GM18507 (cell line): Measurements from ENCODE around the gene FUT7.

ENCODE experiments used
- DNase-seq: peaks from one replicate; pipeline ENCODE4 v3.0.0; 2011; ENCODE audit warnings: low read depth; ENCODE audit not compliant: insufficient read length; ENCODE audit errors: extremely low spot score
- FAIRE-seq: peaks from 2 replicates; lab custom pipeline; 2011; peaks lifted over from hg19 to GRCh38; lab: Jason Lieb, UNC

The FUT7 gene

DNA sequence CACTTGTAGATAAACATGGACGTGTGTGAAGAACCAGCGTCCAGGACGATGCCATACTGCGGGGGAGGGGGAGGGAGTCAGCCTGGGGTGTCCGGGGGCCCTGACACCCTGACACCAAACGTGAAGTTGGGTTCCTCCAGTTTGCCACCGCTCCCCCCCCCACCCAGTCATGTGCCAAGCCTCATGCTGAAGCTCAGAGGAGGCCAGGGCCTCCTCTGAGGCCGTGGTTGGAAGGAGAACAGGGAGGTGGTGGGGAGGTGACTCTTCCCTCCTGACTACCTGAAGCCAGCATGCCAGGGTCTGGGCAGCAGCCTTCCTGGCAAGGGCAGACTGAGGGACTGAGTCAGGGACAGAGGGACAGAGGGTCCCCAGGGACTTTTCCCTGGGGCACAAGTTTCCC lies 20.4 kb upstream of the FUT7 start:
- no peak for FAIRE-seq
- DNase-seq: no peak

DNA sequence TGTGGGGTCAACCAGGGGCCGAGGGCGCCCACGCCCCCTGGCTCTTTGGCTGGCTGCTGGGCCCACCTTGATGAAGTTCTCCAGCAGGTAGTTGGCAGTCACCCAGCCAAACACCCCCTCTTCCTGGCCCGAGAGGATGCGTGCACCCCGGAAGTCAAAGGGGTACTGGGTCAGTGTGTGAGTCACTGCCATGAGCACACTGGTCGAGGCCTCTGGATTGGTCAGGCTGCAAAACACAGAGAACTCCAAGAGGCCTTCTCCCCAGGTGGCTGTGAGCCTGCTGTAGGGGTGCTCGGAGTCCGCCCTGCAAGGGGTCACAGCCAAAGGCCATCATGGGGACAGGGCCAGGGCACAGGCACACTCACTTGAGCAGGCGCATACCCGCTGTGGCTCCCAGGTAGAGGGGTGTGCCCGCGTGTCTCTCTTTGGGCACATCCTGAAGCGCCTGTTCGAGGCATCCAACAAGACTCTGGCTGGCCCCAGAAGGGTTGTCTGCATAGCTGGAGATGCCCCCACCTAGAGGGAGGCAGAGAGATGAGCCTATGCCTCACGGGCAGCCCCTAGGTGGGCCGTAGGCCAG lies 19.3 kb upstream of the FUT7 start:
- DNase-seq (no peak), FAIRE-seq (no peak)

DNA sequence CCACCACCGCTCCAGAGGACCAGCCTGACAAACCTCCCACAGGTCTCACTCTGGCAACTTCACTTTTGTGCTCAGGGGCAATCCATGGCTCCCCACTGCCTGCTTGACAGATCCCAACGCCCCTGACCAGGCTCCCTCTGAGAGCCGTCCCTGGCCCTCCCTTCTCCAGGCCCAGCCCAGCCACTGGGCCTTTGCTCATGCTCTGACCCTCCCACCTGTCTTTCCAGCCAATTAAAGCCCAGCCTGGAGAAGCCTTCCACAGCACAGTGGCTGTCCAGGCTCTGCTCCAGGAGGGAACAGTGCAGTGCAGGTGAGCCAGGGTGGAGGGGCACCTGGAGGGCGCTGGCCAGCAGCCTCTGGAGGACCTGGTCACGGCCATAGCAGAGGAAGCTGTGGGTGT lies 18.7 kb upstream of the FUT7 start:
- FAIRE-seq (no peak), DNase-seq (no peak)

DNA sequence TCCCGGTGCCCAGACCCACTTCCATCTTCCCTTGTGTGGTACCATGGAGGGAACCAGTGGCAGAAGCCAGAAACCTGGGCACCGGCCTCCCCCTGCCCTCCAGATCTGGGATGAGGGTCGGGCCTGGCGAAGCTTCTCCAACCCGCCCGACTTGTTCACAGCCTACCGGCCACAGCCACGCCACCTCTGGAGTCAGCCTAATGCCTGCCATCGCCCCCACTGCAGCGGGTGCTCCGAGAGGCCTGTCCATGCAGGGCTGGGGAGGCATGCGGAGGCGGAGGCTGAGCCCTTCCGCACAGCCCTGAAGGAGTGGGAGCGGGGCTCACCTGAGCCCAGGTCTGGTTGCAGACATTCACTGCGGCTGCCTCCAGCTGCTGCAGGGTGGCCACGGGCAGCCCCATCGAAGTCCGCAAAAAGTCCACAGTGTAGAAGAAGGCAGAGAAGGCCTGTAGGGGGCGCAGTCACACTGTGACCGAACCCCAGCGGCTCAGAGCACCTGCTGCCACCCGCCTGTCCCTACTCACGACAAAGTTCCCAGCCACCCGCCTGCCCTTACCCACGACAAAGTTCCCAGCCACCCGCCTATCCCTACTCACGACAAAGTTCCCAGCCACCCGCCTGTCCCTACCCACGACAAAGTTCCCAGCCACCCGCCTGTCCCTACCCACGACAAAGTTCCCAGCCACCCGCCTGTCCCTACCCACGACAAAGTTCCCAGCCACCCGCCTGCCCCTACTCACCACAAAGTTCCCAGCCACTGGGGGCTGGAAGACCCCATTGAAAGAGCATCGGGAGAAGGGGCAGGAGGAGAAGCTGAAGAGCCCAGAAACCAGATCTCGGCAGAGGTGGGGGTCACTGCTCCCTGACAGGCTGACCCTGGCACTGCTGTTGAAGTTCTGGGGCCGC lies 17.9 kb upstream of the FUT7 start:
- FAIRE-seq (no peak), DNase-seq (no peak)

GRCh38 chr9:137048655-137049543 lies 17.0 kb upstream of the FUT7 start:
- no peak for FAIRE-seq
- no peak for DNase-seq

DNA sequence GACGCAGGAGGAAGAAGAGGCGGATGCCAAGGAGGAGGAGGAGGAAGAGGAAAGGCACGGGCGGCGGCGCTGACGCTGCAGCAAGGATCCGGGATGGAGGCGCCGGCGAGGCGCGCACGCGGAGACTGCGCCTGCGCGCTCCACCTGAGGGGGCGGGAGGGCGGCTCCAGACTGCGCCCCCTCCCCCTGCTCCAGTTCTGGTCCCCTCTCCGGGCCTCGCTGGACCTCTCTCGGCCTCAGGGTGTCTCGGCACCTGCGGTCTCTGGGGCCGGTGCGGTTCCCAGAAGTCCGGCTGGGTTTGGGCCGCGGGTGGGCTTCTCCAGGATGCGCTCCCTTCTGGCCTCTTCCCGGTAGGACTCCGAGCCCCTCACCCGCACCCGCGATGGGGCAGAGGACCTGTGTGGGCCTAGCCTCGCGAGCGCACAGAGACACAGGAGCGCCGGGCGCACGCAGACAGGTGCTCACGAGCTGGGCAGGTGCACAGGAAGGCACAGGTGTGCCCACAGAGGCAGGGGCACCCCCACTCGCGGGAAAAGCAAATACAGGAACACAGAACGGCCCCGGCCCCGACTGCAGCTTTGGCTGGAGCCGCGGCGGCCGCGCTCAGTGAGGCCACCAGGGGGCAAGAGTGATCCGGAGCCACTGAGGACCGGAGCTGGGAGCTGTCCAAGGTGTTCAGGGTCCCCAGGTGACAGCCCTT lies 14.3 kb upstream of the FUT7 start, which contains the start of gene NPDC1:
TSS of gene NPDC1 (minus strand) at position 90 of the 700 bp plus-strand sequence. CDS start 188 bp downstream, outside the sequence.
- peak; percentile 88 for DNase-seq

GRCh38 chr9:137045294-137046087 lies 13.6 kb upstream of the FUT7 start:
- FAIRE-seq: no peak
- no peak for DNase-seq

More for the DNA sequence above, 14.3 kb upstream of the FUT7 start, which contains the start of gene NPDC1:
- FAIRE-seq: peak; percentile 89

GRCh38 chr9:137044502-137045177 lies 12.8 kb upstream of the FUT7 start:
- DNase-seq (no peak), FAIRE-seq (no peak)

- FAIRE-seq (no peak), DNase-seq (no peak)
These were observed 12.1 kb upstream of the FUT7 start for GRCh38 chr9:137044037-137044436.

- DNase-seq: no peak
- FAIRE-seq: no peak
These were observed 11.2 kb upstream of the FUT7 start for GRCh38 chr9:137042751-137043727.

- FAIRE-seq (no peak), DNase-seq (no peak)
These were observed 9.2 kb upstream of the FUT7 start for GRCh38 chr9:137041124-137041523.

DNA sequence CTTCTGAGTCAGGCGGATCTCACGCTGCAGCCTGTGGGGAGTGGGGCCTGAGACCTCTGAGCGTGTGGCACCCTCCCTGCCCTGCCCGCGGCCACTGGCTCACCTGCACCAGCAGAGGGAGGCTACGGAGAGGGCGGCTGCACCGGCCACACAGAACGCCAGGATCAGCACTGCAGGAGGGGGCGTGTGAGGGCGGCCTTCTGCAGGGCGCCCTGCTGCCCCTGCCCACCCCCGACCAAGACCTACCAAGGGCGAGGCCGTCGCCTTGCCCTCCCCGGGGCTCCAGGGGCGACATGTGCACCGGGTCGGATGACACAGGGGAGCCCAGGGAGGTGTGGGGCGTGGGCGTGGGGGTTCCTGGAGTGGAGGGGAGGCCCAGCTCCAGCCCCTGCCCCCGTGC lies 8.7 kb upstream of the FUT7 start:
- FAIRE-seq: no peak
- no peak for DNase-seq

- FAIRE-seq (no peak), DNase-seq (no peak)
These were observed 7.9 kb upstream of the FUT7 start for GRCh38 chr9:137039611-137040366.

- FAIRE-seq: no peak
- no peak for DNase-seq
These were observed 7.0 kb upstream of the FUT7 start for GRCh38 chr9:137038916-137039315.

GRCh38 chr9:137037483-137037882 lies 5.6 kb upstream of the FUT7 start:
- FAIRE-seq (no peak), DNase-seq (no peak)

GRCh38 chr9:137037035-137037434 lies 5.1 kb upstream of the FUT7 start:
- FAIRE-seq (no peak), DNase-seq (no peak)
